ENCODE measurements around the gene HPSE2. TPM values are rescaled to one million over a fixed set of nuclear protein-coding genes. Genes with fewer than 3 reads are reported as not detected.

HPSE2 gene
- total and polyA plus RNA-seq, 12 donors = 0.04 to 0.24 (median 0.13) TPM; not detected in 6

- no peaks in the 10 kb centered on the region for H3K36me3 ChIP-seq
- H3K4me3 ChIP-seq = no peak overlapping the region
- TF ChIP-seq CTCF (IDR thresholded peaks at IDR 0.05) = no peak
- 77 to 80% methylated on average over 2 of the region's 2 CpGs for WGBS, 2 donors
- no peaks in the 10 kb centered on the region for H3K9me3 ChIP-seq
- ATAC-seq (no peak), DNase-seq (no peak)
- H3K27ac ChIP-seq = no peak overlapping the region
- intact Hi-C loops (cut with DNase I) = no loop called here
- peaks cover 0 to 9% (median 0%) of the 10 kb centered on the region in 7 donors for H3K27me3 ChIP-seq
- H3K4me1 ChIP-seq = no peaks in the 10 kb centered on the region
Observed at GRCh38 chr10:98846787-98847186, 388.9 kb downstream of the HPSE2 start.

GRCh38 chr10:98833542-98833941 is 402.1 kb downstream of the HPSE2 start:
- ATAC-seq (no peak), DNase-seq (no peak)
- intact Hi-C loops (cut with DNase I) = no loop called here
- no peaks in the 10 kb centered on the region for H3K4me1 ChIP-seq
- no peaks in the 10 kb centered on the region for H3K36me3 ChIP-seq
- TF ChIP-seq CTCF (IDR thresholded peaks at IDR 0.05) = no peak
- no peak overlapping the region for H3K4me3 ChIP-seq
- no peaks in the 10 kb centered on the region for H3K9me3 ChIP-seq
- no peak overlapping the region for H3K27ac ChIP-seq
- H3K27me3 ChIP-seq = no peaks in the 10 kb centered on the region
- 71 to 84% methylated on average over 1 of the region's 1 CpG for WGBS, 2 donors

- DNase-seq = no peak
- Histone ChIP-seq H3K27me3 (no peaks in the 10 kb centered on the region), H3K9me3 (no peaks in the 10 kb centered on the region), H3K4me3 (no peak overlapping the region), H3K4me1 (no peaks in the 10 kb centered on the region), H3K27ac (no peak overlapping the region), H3K36me3 (no peaks in the 10 kb centered on the region)
- no peak for ATAC-seq
- no peak for TF ChIP-seq CTCF (IDR thresholded peaks at IDR 0.05)
- 64 to 65% methylated on average over 2 of the region's 2 CpGs for WGBS, 2 donors
- intact Hi-C loops (cut with DNase I) = no loop called here
Observed at GRCh38 chr10:98832738-98833137, 402.9 kb downstream of the HPSE2 start.

GRCh38 chr10:98832196-98832595 is 403.5 kb downstream of the HPSE2 start:
- H3K27ac ChIP-seq = no peak overlapping the region
- H3K4me1 ChIP-seq = no peaks in the 10 kb centered on the region
- intact Hi-C loops (cut with DNase I) = no loop called here

More at GRCh38 chr10:98832196-98832595, 403.5 kb downstream of the HPSE2 start:
- Histone ChIP-seq H3K27me3 (no peaks in the 10 kb centered on the region), H3K4me3 (no peak overlapping the region), H3K36me3 (no peaks in the 10 kb centered on the region), H3K9me3 (no peaks in the 10 kb centered on the region)
- WGBS, 2 donors = 17 to 25% methylated on average over 3 of the region's 3 CpGs
- ATAC-seq (no peak), DNase-seq (no peak)
- TF ChIP-seq CTCF (IDR thresholded peaks at IDR 0.05) = no peak

All from heart right ventricle (tissue), 16 donors.